ENCODE data around the gene DIAPH3.

DNA sequence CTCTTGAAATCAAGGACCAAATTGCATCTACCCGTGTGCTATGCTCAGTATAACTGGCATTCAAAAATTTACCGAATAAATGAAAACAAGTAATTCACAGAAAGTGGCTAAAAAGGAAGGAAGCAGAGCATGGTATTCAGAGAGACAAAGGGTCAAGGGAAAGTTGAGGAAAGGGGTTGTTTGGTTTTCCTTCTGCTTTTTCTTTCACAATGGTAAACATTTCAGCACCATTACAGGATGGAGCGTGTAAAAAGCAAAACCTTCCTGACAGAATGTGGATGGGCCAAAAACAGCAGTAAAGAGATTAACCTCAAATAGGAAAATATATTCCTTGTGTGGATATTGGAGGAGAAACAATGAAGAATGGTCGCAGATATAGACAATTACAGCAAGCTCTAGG lies 14.8 kb downstream of the DIAPH3 start:
- TF ChIP-seq POLR2A (IDR thresholded peaks at IDR 0.05) = no peak
- TF ChIP-seq CTCF (IDR thresholded peaks at IDR 0.05) = no peak

All from lower leg skin (tissue), 3 donors.